Astrocyte of the hippocampus (primary cell): ENCODE measurements around the gene RXRG.
"Not testable (repeated sequence)": the region's sequence is repeated elsewhere in the genome, so short reads cannot be mapped to it uniquely, and the experiment has no call there.

Experiments
- DNase-seq: peaks from one replicate; pipeline ENCODE4 v3.0.0; 2011; ENCODE audit warnings: low read depth, low spot score

Gene RXRG

DNA sequence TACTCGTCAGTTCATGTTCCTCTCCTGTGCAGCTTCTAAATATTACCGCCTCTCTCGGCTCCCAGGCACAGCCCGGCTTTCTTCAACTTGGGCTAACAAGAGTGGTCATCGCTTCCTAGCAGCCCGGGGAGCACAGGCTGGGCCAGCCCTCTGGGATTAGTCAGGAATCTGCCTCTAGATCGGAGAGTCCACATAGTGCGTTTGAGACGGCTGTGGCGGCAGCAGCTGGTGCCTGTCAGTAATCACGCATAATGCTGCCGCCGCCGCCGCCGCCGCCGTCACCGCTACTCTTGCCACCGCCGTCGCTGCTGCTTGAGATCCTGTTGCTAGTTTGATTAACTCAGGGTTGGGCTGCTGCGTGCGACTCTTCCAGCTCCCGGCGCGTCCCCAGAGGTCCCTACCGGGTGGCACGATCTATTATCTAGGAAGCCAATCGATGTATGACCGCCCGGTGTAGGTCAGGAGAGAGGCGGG, at the start of gene RXRG:
Gene RXRG, minus strand, starts transcription at position 230 of the 474 bp plus-strand sequence. CDS start 233 bp downstream, outside the sequence.
- peak; percentile 21 for DNase-seq

DNA sequence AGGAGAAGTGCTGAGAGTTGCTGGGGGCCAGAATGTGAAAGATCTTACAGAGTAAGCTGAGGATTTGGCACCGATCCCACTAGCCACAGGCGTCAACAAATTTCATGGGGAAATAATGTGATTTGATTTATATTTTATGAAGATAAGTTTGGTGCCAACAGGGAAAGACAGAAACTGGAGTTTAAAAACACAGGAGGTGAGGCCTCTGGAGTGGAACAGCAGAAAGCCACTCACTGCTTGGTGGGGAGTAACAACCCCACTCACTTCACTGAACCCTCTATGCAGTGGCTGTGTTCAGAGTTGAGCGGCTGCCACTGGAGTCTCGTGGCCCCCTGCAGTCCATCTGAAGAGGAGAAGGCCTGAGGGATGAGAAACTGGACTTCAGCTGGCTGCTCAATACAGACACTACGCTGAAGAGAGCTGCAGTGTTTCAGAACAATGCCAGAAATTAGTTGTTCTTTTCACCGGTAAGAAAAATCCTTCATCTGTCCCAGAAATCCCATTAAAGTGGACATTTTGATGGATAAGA, 48.0 kb upstream of the RXRG start:
- DNase-seq, result no peak

DNA sequence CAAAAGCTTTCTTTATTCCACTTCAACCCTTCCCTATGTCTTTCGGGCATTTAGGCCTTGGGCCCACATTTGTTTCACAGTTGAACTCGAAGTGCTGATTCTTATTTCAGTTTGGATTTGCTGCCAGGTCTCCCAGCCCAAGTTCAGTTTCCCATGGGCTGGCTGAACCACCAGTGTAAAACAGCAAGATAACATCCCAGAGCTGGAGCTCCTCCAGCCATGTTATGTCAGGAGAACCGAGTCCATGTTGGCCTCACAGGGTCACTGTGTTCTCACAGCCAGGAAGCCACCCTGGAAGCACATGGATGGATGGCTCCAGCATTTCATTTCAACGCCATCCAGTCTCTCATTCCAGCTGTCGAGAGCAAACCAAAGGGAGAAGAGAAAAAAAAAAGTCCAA, 45.2 kb upstream of the RXRG start:
- no peak for DNase-seq

DNA sequence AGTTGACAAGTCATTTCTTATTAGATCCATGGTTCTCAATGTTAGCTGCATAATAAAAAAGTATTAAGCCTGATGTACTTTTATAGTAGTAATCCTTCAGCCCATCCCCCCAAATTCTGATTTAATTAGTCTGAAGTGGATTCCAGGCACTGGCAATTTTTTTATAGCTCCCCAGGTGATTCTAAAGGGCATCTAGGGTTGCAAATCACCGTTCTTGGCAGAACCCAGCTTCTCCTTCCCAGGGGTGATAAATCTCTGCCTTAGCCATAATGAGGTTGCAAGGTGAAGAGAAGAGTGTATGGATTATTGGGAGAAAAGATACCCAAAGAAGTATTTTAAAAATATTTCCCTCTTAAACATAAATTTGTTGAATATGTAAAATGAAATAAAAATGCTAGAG, 43.0 kb upstream of the RXRG start:
- DNase-seq, result no peak

DNA sequence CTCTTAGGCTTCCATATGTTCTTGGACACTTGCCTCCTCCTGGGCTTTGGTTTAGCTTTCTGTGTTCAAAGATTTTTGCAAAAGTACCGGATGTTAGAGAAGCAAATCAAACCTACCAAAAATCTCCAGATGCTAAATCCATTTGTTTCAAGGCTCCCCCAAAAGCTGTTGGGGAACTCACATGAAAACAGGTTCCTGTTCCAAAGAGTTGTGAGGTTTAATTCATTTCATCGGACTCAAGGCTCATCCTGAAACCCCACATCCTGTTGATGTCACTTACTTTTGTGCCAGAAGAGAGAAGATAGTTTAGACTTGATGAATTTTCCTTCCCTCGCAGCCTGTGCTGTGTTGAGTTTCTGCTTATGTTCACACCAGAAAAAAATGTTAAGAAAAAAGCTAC, 41.7 kb upstream of the RXRG start:
- no peak for DNase-seq

DNA sequence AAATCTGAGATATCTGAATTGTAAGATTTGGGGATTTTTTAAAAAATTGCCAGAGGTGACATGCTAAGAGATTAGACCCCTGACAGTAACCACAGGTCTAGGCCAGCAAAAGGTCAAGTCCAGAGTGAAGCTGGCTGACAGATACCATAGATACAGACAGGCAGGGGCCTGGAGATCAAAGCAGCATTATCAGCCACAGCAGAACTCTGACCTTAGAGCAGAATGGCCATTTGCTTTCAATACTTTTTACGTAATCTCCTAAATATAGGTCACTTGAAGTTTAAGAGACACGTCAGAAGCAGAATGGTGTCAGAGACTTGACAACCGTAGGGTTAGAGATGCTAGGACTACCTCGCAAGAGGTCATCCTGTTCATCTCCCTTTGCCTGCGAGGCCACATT, 40.8 kb upstream of the RXRG start:
- DNase-seq, result no peak

DNA sequence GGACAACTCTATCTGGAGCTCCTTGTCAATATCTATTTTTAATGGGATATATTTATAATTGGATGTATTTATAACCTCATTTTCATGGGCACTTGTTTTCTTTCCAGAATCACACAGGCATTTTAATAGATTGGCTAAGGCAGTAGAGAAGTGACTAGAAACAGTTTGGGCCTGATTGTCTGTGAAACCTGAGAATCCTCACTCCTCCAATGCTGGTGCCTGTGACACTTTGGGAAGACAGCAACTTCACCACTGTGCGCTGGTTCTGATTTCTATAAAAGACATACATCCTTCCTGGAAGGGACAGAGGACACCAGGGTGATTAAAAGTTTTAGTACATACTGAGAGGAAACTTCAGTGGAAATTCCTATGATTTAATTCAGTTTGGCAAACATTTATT, 39.6 kb upstream of the RXRG start:
- no peak for DNase-seq

DNA sequence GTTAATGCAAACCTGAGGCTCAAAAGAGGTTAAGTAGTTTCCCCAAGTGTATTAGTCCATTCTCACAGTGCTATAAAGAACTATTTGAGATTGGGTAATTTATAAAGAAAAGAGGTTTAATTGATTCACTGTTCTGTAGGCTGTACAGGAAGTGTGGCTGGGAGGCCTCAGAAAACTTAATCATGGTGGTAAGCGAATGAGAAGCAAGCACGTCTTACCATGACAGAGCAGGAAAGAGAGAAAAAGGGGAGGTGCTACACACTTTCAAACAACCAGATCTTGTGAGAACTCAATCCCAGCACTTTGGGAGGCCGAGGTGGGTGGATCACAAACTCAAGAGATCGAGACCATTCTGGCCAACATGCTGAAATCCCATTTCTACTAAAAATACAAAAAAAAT, 38.5 kb upstream of the RXRG start:
- no peak for DNase-seq

DNA sequence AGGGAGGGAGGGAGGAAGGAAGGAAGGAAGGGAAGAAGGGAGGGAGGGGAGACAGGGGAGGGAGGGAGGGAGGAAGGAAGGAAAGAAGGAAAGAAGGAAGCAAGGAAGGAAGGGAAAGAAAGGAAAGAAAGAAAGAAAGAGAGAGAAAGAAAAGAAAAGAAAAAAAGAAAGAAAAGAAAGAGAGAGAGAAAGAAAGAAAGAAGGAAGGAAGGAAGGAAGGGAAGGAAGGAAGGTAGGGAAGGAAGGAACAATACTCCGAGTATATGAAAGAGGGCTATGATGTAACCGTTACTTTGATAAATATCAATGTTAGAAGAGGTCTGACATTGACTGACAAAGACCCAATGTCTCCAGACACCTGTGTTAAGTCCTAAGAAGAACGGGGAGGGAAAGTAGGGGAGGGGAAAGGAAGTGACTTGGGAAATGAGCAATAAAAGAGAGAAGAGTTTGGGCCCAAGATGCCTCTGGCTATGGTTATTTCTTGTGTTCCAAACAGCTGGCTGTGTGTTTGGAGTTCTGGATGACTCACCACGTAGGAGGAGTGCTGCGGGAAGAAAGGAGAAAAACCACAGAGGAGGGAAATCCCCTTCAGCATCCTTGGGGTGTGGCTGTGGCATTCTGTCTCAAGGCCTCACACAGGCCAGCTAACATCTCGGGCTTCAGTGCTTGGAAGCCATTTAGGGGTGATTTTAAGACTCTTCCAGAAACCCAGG, 37.0 kb upstream of the RXRG start:
- DNase-seq, result peak; percentile 79

DNA sequence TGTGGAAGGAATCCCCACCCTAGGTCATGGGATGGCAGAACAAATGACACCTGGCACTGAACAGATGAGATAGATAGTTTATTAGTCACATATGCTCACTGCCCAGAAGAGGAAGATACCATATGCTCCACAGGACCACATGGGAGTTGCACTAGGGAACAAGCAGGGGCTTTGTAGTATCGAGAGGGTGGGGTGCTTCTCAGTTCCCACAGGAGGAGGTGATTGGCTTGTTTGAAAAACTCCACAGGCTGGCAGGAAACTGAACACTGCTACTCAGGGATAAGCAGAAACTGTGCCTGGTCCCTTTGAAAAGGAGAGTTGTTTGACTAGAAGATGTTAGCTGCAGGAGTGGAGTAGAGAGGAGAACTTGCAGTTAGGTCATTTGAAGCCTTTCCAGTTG, 31.9 kb upstream of the RXRG start:
- DNase-seq, result no peak

DNA sequence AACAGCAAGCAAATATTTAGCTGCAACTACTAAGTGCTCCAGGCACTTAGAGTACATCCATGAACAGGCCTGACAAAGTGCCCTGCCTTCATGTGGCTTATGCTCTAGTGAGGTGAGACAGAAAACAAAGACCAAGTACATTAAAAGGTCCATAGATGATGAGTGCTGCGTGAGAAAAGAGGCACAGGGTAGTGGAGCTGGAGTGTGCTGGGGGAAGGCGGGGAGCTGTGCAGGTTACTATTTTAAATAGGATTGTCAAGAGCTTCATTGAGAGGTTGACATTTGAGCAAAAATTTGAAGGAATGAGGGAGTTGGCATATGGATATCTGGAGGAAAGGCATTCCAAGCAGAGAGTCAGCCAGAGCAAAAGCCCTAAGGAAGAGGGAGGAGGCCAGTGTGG, 29.3 kb upstream of the RXRG start:
- no peak for DNase-seq

DNA sequence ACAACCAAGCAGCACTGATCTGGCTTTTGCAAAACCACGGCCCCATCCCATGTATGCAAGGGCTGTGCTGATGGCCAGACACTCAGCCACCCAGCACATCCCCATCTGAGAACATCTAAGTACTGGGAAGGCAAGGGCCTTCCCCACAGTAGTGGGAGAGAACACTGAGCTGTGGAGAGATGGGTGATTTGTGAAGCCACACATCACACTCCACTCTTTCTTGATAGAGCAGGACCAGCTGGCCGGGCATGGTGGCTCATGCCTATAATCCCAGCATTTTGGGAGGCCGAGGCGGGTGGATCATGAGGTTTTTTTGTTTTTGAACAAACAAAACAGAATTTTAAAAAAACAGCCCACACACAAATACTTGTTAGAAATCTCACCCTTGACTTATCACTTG, 28.2 kb upstream of the RXRG start:
- no peak for DNase-seq

DNA sequence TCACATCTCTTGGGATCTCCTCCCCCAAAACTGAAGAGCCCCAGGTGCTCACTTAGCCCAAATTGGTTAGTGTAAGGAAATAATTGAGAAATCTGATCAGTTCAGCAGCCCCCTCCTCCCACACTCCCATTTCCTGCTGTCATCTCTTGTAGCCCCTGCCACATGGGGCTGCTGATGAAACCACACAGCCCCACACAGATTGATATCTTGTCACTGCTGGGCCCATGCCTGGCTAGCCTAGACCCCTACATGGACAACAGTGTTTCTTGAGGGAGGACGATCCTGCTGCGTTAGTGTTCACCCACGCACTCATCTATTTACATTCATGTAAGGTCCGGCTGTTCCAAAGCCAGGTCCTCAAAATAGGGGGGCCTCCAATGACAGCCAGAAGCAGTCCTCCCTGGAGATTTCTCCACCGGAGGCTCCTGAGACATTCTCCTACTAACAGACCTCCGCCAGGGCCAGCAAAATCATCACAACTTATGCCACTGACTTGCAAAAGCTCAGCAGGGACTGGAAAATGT, 23.9 kb upstream of the RXRG start:
- no peak for DNase-seq

DNA sequence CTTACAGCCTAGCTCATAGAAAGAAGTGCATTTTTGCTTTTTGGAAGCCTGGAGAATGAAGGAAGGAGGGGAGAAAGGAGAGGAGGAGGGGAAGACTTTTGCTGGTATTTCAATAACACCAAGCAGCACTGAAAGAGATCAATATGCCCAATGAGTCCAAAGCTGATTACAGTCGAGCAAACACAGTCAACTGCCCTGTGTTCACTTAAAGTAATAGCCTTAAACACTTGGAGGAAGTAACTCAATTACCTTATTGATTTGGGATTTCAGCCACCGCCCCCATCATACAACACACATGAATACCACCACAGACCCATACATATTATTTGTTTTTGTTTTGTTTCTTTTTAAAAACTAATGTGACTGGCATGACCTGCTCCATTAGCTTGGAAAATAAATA, 23.3 kb upstream of the RXRG start:
- no peak for DNase-seq

DNA sequence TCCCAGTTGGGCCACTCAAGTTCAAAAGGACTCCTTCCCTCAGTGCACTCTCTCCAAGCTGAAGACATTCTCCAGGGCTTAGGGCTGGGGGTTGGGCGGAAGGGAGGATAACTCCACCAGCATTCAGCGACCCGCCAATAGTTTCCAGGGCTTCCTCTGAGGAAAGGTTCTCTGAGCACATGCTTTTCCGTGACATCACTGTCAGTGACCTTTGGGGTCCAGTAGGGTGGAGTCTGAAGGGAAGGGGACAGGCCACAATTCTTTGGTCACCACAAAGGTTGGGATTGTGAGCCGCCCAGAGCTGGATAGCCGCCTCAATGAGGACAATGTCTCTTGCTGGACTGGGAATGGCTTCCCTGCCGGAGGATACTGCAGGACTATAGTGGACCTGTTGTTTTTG, 22.8 kb upstream of the RXRG start:
- DNase-seq, result no peak

DNA sequence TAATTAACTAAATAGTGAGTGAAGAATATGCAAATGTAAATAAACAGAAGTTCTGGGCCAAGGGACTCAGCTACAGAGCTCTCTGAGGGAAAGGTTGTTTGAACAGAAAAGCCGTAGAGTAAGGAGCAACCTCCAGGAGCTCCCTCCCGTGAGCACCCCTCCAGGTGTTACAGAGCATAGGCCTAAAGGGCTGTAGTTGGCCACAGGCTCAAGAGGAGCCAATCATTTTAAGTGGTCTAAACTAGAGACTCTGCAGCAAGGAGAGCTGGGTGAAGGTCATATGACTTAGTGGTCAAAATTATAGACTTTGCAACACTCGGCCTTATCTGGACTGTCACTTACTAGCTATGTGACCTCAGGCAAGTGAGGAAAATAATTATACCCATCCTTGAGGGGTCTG, 19.1 kb upstream of the RXRG start:
- no peak for DNase-seq

DNA sequence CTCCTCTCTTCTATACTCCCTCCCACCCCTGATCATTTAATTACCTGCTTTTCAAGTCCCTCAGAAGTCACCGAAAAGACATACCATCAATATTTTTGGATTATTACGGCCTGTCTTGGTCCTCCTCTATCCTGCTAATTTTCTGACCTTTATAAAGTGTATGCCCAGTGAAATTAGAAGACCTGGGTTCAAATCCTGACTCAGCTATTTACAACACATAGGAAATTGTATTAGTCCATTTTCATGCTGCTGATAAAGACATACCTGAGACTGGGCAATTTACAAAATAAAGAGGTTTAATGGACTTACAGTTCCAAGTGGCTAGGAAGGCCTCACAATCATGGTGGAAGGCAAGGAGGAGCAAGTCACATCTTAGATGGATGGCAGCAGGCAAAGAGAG, 14.8 kb upstream of the RXRG start:
- not testable (repeated sequence) for DNase-seq

DNA sequence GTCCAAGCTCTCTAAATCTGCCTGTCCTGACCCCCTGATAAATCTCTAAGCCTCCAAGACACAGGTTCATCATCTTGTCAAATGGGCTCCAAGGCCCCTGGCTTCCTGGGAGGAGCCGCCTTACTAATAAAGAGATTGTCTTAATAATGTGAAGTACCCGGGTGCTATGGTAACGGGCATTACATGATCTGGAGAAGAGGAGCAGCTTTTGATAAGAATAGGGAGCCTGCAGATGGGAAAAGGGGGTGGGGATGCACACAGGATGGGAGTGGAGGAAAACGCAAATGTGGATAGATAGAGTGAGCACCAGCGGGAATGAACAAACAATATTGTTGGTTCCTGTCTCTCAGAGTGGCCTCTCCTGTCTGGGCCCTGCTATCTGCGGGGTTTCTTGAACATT, 11.9 kb upstream of the RXRG start:
- no peak for DNase-seq

DNA sequence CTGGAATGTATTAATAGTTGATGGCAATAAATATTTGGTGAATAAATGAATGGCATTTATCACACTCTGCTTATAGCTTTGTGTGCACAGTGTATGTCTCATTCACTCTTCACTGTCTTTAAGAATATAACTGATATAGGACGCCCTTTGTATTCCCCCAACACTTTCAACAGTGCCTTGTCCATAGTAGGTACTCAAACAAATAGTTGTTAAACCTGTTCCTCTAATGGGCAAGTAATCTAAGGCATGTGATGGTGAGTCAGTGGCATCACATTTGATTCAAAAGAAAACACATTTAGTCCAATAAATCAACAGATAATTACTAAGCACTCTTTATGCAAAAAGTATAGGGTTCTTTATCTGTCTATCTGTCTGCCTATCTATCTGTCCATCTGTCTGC, 11.2 kb upstream of the RXRG start:
- no peak for DNase-seq

DNA sequence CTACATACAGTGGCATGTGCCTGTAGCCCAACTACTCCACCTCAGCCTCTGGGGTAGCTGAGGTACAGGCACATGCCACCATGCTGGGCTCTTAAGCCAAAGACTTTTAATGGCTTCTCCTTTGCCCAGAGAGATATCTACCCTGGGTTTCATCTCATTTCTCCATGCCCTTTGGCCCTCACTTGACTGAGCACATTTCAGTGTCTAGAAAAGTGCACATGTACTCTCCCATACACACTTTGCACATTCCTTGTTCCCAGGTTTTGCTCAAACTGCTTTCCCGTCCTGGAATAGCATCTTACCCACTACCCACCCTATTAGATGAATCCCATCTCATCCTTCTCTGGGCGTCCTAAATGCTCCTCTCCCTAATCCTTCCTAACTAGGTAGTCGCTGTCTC, 10.2 kb upstream of the RXRG start:
- no peak for DNase-seq

DNA sequence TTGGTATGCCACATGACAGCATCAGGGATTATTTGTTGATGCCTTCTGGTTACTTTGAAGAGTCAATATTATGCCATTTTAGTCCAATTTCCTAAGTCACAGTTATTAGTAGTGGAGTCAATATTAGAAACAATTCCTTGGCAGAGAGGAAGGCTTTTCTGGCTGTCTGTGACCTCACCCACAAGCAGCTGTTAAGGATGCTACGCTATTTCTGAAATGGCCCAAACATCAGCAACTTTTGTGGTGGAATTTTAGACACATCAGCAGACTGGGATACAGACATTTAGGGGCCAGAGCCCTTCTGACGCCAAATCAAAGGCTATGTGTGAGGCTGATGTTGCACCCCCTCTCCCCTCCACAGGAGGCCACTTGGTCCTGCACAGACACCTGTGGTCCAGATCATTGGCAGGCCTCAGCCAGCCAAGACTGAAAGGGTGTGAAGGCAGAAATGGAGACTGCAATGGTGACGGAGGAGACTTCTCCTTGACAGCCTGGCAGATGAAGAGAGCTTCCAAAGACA, 9.2 kb upstream of the RXRG start:
- no peak for DNase-seq

DNA sequence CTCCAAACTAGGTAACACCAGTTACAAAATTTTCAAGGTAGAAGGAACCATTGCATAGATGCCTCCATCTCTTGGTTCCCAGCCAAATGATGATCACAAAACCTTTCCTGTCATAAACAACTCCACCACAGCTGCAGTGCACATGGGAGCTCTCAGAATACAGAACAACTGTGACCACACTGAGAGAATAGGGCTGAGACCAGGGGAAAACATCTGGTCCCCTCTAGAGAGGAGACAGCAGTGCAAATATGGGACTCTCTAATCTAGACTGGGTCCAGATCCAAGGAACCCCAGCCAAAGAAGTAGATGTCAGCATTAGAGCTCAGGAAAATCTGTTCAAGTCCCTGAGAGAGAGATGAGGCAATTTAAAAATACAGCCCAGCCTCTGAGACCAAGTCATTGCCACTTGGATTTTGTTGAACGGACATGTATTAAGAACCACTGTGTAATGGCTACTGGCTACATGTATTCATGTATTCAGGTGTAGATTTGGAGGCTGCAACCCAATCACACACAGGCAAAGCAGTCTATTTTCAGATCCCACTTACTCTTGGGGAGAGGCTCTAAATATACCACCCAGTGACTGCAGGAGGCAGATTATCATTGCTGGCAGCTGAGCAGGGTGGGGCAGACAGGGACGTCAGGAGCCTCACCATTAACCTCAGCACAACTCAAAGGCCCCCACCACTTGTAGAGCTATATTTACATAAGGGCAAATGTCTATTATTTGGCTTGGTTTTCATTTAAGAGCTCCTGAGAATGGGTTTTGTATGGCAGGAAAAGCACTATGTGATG, 7.6 kb upstream of the RXRG start:
- DNase-seq, result no peak

DNA sequence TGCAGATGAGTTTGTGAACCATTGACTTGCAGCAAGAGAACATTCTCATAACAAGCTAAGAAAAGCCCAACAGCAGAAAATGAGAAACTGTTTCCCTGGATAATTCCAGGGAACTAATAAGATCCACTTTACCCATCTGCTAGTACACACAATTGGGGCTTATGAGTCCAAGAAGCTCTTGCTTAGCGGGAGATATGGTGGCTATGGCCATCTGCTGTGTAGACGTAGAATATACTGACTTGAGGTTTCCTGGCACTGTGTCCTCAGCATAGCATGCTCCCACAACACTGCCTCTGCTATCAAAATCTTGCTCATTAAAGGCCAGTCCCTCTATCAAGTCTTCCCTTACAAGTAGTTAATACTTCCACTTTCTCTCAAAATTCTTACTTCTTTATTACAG, 6.8 kb upstream of the RXRG start:
- no peak for DNase-seq
